Activated CD4-positive, alpha-beta memory T cell treated with anti-CD3 and anti-CD28 coated beads, Interleukin-2, amount 10 ng/mL, durations not matched to agents 7 days and 5 days (primary cell): ENCODE data around the gene OSBP. TPM values are rescaled to one million over a fixed set of nuclear protein-coding genes. Genes with fewer than 3 reads are reported as not detected.
"Not testable (repeated sequence)": the region's sequence is repeated elsewhere in the genome, so short reads cannot be mapped to it uniquely, and the experiment has no call there.

Experiments
- CTCF ChIA-PET: fragments of 350-600 bp; sonication (Branson Sonifier 250); formaldehyde crosslinking; loops from one replicate; lab custom pipeline; 2021; ENCODE audit warnings: antibody characterized with exemption, inconsistent platforms; lab: Charles Lee
- POLR2A ChIA-PET: fragments of 350-600 bp; sonication (Branson Sonifier 250); formaldehyde crosslinking; loops from one replicate; lab custom pipeline; 2021; ENCODE audit warnings: antibody characterized with exemption; lab: Charles Lee
- DNase-seq: peaks from one replicate; pipeline ENCODE4 v3.0.0-alpha.2; 2020
- H3K27ac Mint-ChIP-seq: one replicate; pipeline ENCODE4 v1.8.0; 2021; ENCODE audit warnings: mild to moderate bottlenecking, mixed read lengths
- H3K27me3 Mint-ChIP-seq: one replicate; pipeline ENCODE4 v1.8.0; 2021; ENCODE audit warnings: mixed read lengths
- H3K36me3 Mint-ChIP-seq: one replicate; pipeline ENCODE4 v1.8.0; 2021; ENCODE audit warnings: low read depth, mixed read lengths
- H3K4me1 Mint-ChIP-seq: one replicate; pipeline ENCODE4 v1.8.0; 2021; ENCODE audit warnings: mixed read lengths
- H3K4me3 Mint-ChIP-seq: one replicate; pipeline ENCODE4 v1.8.0; 2021; ENCODE audit warnings: mild to moderate bottlenecking, mixed read lengths
- H3K9me3 Mint-ChIP-seq: one replicate; pipeline ENCODE4 v1.8.0; 2021; ENCODE audit warnings: mixed read lengths
- total RNA-seq, 2 experiments: library from RNA; stranded (reverse); gene quantifications; one replicate each; pipeline ENCODE4 v1.2.3, GENCODE V29; 2021

OSBP gene
- total RNA-seq, 2 experiments from 2014 or later = 40.4 to 41.5 TPM

DNA sequence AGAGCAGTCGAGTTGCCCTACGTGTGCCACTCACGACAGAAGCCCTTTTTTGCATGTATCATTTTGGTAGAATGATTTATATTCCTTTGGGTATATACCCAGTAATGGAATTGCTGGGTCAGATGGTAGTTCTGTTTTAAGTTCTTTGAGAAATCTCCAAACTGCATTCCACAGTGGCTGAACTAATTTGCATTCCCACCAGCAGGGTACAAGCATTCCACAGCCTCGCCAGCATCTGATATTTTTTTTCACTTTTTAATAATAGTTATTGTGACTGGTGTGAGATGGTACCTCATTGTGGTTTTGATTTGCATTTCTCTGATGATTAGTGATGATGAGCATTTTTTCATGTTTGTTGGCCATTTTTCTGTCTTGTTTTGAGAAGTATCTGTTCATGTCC is 11.4 kb upstream of the OSBP start:
- CTCF ChIA-PET = not testable (repeated sequence)

DNA sequence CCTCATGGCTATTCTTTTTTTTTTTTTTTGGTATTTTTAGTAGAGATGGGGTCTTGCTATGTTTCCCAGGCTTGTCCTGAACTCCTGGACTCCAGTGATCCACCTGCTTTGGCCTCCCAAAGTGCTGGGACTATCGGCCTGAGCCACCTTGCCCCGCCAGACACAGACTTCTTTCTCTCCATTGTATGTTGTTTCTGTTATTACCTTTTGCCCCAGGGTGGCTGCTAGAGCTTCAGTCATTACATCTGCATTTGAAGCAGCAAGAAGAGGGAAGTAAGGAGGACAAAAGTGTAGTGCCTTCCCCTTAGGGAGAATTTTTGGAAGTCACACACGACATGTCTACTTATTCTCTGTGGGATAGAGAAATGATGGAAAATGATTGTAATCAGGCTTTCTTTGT is 10.1 kb upstream of the OSBP start:
- Mint-ChIP-seq H3K27me3 (no peaks in the 10 kb centered on the region), H3K27ac (no peak overlapping the region), H3K9me3 (no peaks in the 10 kb centered on the region), H3K4me3 (no peak overlapping the region), H3K36me3 (peaks cover 13% of the 10 kb centered on the region), H3K4me1 (no peaks in the 10 kb centered on the region)
- DNase-seq = no peak
- ChIA-PET CTCF (no interaction called here), POLR2A (no interaction called here)

More for the DNA sequence above, 11.4 kb upstream of the OSBP start:
- POLR2A ChIA-PET, H3K27ac Mint-ChIP-seq, DNase-seq, H3K4me1 Mint-ChIP-seq, H3K4me3 Mint-ChIP-seq, H3K27me3 Mint-ChIP-seq, H3K9me3 Mint-ChIP-seq: not testable (repeated sequence)
- peaks cover 18% of the 10 kb centered on the region for H3K36me3 Mint-ChIP-seq

DNA sequence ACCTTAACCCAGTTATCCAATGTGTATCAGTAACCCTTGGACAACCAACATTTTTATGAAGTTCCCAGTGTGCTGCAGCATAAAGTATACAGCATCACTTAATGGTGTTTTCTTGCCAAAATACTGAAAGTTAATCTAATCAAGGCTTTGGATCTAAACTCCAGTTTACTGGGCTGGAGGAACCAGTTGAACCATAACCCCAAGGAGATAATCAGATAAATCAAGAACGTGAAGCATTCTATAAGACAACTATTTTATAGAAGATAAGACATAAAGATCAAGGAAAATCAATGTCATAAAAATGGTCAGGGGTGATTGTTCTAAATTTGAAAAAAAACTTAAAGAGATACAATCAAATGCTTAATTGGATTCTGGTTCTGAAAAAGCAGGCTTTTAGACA is 2.3 kb upstream of the OSBP start:
- H3K4me1 Mint-ChIP-seq = peaks cover 33% of the 10 kb centered on the region
- ChIA-PET POLR2A (interaction anchor here (1.0 to 4.5 kb wide), 2 partner anchors 43 to 51 kb away, joined by 3 to 64 read pairs; partner anchors contain the start of gene PATL1), CTCF (interaction anchor here (1.1 kb wide), 1 partner anchor 191 kb away, joined by 4 read pairs; no protein-coding TSS in a partner anchor)
- no peak for DNase-seq
- H3K27ac Mint-ChIP-seq = no peak overlapping the region
- H3K27me3 Mint-ChIP-seq = no peaks in the 10 kb centered on the region
- H3K36me3 Mint-ChIP-seq = peaks cover 19% of the 10 kb centered on the region
- H3K9me3 Mint-ChIP-seq = no peaks in the 10 kb centered on the region
- H3K4me3 Mint-ChIP-seq = no peak overlapping the region

DNA sequence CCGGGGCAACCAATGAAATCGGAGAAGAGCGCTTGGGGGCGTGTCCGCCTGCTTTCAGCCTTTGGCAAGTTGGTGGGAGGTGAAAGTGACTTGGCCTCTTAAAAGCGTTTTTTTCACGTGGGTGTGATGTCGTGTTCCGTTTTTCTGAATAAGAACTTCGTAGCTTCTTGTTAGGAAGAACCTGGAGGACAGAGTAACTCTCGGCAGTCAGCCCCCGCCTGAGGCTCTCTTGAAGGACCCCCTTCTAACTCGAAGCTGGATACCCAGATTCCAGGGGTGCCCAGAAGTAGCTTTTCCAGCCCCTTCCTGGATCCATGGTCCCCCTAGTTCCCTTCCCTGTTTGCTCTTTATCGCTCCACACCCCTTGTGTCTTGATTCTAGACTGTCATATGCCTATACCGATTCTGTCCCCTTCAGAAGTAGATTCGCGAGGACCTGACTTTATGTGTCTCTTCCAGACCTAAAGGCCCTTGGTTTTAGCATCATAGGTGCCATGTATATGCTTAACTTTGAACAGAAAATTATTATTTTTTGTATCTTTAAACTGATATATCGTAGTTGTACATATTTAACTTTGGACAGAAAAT is 915 bp upstream of the OSBP start:
- H3K4me3 Mint-ChIP-seq = peak overlapping the region; percentile 82
- H3K9me3 Mint-ChIP-seq = no peaks in the 10 kb centered on the region
- ChIA-PET POLR2A (interaction anchor here (0.6 to 4.5 kb wide), 23 partner anchors 8 to 510 kb away, joined by 3 to 64 read pairs (median 5); partner anchors contain the start of genes FAM111A, FAM111B, MRPL16 and PATL1), CTCF (interaction anchor here (0.8 to 1.8 kb wide), 7 partner anchors 13 to 459 kb away, joined by 3 to 10 read pairs (median 4); partner anchors contain the start of gene DTX4)
- DNase-seq = no peak
- peaks cover 28% of the 10 kb centered on the region for H3K36me3 Mint-ChIP-seq
- peak overlapping the region; percentile 89 for H3K27ac Mint-ChIP-seq
- H3K4me1 Mint-ChIP-seq = peaks cover 47% of the 10 kb centered on the region
- H3K27me3 Mint-ChIP-seq = no peaks in the 10 kb centered on the region

DNA sequence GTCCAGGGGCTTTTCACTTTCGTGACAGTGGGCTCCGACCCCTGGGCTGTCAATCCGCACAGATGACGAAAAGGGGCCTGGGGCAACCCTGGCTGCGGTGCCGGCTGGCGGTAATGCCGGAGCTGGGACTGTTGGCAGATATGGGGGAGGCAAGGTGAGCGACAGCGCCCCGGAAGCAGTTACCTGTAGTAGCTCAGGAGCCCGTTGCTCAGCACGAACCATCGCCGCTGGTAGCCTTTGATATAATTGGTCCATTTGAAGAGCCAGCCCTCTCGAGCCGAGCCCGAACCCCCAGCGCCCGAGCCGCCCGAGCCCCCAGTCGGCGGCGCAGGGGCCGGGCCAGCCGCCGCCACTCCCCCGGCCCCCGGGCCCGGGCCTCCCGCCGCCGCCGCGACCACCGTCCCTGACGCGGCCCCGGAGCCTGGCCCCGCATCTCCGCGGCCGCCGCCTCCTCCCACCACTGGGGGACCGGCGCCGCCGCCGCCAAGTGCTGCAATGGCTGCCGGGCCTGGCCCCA is 396 bp downstream of the OSBP start:
- DNase-seq = peak; percentile 67
- H3K4me1 Mint-ChIP-seq = peaks cover 56% of the 10 kb centered on the region

DNA sequence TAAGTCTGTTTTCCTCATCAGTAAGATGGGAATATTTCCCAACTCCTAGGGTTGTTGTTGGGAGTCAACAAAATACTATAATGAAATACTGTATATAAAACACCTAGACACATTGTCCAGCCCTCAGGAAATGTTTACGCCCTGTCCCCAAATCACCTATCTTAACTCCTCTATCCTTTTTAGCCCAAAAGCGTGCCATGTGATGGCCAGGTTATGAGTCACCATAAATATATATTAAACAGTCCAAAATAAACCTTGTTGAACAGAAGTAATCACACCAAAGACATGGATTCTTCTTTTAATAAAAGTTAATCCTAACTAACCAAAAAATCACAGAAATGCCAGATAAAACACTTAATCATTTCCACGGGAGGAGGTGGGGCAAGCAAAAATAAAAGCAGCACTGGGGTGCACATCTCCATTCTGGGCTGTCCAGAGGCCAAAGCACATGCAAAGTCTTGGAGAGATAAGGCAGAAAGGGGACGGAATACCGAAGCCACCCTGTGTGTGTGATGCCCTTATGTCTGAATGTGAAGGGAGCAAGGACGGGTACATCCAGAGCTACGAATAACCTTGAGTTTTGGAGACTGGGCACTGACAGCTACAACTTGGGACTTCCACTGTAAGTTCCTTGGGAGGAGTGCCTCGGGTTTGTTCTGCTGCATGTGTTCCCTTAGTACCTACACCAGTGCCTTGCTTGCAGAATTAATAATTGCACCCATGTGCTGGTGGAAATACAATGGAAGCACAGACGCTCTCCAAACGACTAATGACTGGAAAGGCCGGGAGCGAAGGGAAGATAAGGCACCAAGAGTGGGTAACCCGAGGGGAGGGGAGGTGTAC is 1.1 kb downstream of the OSBP start:
- no peaks in the 10 kb centered on the region for H3K27me3 Mint-ChIP-seq
- peaks cover 38% of the 10 kb centered on the region for H3K36me3 Mint-ChIP-seq
- H3K27ac Mint-ChIP-seq = peak overlapping the region; percentile 78
- no peaks in the 10 kb centered on the region for H3K9me3 Mint-ChIP-seq
- ChIA-PET CTCF (interaction anchor here (1.5 to 1.8 kb wide), 2 partner anchors 54 to 77 kb away, joined by 6 to 10 read pairs; partner anchors contain the start of gene PATL1), POLR2A (interaction anchor here (0.8 to 4.5 kb wide), 16 partner anchors 10 to 508 kb away, joined by 3 to 64 read pairs (median 8); partner anchors contain the start of genes FAM111B, MRPL16 and PATL1)
- H3K4me1 Mint-ChIP-seq = peaks cover 60% of the 10 kb centered on the region
- DNase-seq = no peak
- H3K4me3 Mint-ChIP-seq = peak overlapping the region; percentile 82

More for the DNA sequence above, 396 bp downstream of the OSBP start:
- peaks cover 32% of the 10 kb centered on the region for H3K36me3 Mint-ChIP-seq
- peak overlapping the region; percentile 82 for H3K4me3 Mint-ChIP-seq
- H3K9me3 Mint-ChIP-seq = no peaks in the 10 kb centered on the region
- peak overlapping the region; percentile 89 for H3K27ac Mint-ChIP-seq
- no peaks in the 10 kb centered on the region for H3K27me3 Mint-ChIP-seq
- ChIA-PET CTCF (interaction anchor here (0.9 to 1.8 kb wide), 6 partner anchors 12 to 444 kb away, joined by 4 to 10 read pairs (median 5); partner anchors contain the start of genes DTX4, MRPL16 and PATL1), POLR2A (interaction anchor here (0.8 to 4.5 kb wide), 20 partner anchors 9 to 1040 kb away, joined by 3 to 64 read pairs (median 6); partner anchors contain the start of genes FAM111B, LPXN, MRPL16 and PATL1)

DNA sequence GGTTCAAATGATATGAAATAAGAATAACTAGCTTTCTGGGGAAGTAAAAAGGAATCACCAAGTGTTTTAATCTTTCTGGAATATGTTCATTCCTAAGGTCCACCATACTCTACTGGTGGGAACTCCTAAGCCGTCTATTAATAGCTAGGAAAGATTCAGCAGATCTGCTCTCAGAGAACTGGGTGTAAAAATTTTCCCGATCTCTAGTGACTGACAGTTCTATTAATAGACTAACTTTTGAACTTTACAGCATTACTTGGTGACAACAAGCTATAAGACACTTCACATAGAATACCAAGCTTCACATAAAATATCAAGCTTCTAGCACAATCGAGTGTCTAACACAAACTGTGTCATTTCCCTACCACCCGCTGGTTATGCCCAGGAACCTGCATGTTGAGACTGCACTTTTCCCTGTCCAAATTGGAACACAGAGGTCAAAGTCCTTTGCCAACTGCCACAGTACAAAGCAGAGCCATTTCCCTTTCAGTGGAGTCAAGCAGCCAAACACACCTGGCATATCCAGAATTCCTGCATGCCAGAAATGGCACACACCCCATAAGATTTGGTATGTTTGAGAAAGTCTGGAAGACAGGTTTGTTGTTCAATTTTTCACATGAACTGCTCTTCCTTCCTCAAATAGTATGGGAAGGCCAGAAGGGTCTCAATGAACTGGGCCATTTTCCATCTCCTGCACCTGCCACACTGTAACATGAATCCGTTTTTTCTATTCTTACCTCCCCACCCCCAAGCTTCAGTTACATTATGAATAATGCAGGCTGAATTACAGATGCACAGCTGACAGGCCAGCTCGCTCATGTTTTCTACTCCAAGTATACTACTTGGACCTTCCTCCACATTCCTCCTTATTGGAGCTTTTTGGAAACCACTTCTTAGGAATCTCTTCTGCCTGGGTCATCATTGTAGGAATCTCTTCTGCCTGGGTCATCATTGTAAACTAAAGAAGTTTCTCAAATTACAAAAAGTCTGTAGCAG is 3.7 kb downstream of the OSBP start:
- Mint-ChIP-seq H3K27me3 (no peaks in the 10 kb centered on the region), H3K4me1 (peaks cover 60% of the 10 kb centered on the region), H3K9me3 (no peaks in the 10 kb centered on the region), H3K27ac (no peak overlapping the region), H3K36me3 (peaks cover 63% of the 10 kb centered on the region), H3K4me3 (no peak overlapping the region)
- ChIA-PET POLR2A (interaction anchor here (1.3 kb wide), 1 partner anchor 58 kb away, joined by 4 read pairs; no protein-coding TSS in a partner anchor), CTCF (no interaction called here)
- DNase-seq = no peak

DNA sequence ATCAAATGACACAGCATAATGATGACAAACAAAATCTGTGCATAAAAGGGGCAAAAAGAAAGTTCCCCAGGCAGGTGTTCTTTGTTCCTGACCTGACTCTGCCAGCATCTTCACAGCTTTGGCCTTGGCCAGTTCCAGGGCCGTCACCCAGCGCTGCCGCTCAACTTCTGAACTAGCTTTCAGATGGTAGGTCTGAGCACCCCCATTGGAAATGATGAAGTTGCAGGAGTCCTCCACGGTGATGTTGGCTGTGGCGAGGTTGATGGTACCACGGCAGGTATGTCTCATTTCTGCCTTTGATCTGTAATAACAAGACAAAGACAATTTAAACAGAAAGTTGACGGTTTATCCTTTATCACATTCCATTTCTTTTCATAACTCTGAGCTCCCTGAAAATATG is 5.3 kb downstream of the OSBP start:
- peaks cover 55% of the 10 kb centered on the region for H3K4me1 Mint-ChIP-seq
- peaks cover 78% of the 10 kb centered on the region for H3K36me3 Mint-ChIP-seq
- ChIA-PET CTCF (interaction anchor here (0.7 to 1.2 kb wide), 3 partner anchors 49 to 174 kb away, joined by 3 to 4 read pairs (median 3); no protein-coding TSS in a partner anchor), POLR2A (interaction anchor here (1.4 to 1.8 kb wide), 3 partner anchors 18 to 146 kb away, joined by 3 to 5 read pairs (median 4); partner anchors contain the start of gene PATL1)
- no peak for DNase-seq
- H3K9me3 Mint-ChIP-seq = no peaks in the 10 kb centered on the region
- H3K27ac Mint-ChIP-seq = no peak overlapping the region
- no peaks in the 10 kb centered on the region for H3K27me3 Mint-ChIP-seq
- no peak overlapping the region for H3K4me3 Mint-ChIP-seq

DNA sequence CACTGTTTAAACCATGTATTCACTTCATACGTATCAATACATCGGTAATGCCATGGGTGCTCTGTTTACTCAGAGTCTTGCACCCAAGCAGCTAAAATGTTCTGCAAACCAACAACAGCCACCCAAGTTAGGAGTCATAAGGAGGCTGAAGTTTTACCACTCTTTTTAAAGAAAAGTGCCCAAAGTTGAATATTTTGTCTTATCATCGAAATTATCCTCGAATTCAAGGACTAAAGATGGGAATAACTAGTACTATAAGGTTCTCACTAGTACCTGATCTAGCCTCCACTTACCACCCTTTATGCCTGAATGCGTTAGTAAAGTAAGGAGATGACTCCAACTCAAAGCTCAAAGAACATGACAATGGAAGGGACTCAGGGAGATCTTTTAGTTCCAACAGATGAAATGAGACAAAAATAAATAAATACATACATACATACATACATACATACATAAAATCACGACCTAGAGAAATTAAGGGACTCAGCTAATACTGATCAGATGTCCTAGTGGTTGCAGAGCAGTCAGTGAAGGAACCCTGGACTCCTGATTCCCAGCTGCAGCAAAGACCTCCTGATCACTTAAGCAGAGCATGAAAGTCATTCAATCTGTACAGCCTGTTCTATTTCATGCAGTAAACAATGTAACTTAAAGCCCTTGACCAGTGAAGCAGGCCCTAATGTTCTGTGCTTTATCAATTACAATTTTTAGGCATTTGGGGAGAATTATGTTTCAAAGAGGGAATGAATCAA is 7.7 kb downstream of the OSBP start:
- ChIA-PET CTCF (no interaction called here), POLR2A (interaction anchor here (1.1 to 1.4 kb wide), 2 partner anchors 8 to 42 kb away, joined by 3 read pairs; no protein-coding TSS in a partner anchor)
- Mint-ChIP-seq H3K9me3 (no peaks in the 10 kb centered on the region), H3K27ac (no peak overlapping the region), H3K4me1 (peaks cover 39% of the 10 kb centered on the region), H3K36me3 (peaks cover 72% of the 10 kb centered on the region), H3K4me3 (no peak overlapping the region), H3K27me3 (no peaks in the 10 kb centered on the region)
- no peak for DNase-seq

DNA sequence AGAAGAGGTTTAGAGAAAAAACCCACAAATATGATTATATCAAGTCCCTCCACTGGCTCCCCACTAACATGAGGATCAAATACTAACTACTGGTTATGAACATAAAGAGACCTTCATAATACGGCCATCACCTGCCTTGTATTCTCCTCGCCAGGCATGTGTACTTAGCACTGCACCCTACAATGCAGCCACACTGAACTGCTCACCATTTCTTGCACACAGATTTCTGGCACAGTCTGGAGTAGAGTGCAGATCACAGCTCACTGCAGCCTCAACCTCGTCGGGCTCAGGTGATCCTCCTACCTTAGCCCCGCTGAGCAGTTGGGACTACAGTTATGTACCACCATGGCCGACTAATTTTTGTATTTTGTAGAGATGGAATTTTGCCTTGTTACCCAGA is 13.1 kb downstream of the OSBP start:
- Mint-ChIP-seq H3K27ac (no peak overlapping the region), H3K27me3 (no peaks in the 10 kb centered on the region), H3K4me1 (peaks cover 7% of the 10 kb centered on the region), H3K4me3 (no peak overlapping the region), H3K36me3 (peaks cover 83% of the 10 kb centered on the region), H3K9me3 (no peaks in the 10 kb centered on the region)
- POLR2A ChIA-PET = no interaction called here
- DNase-seq = no peak
- CTCF ChIA-PET = interaction anchor here (2.2 kb wide), 1 partner anchor 13 kb away, joined by 5 read pairs; the partner anchor contains the start of gene OSBP

DNA sequence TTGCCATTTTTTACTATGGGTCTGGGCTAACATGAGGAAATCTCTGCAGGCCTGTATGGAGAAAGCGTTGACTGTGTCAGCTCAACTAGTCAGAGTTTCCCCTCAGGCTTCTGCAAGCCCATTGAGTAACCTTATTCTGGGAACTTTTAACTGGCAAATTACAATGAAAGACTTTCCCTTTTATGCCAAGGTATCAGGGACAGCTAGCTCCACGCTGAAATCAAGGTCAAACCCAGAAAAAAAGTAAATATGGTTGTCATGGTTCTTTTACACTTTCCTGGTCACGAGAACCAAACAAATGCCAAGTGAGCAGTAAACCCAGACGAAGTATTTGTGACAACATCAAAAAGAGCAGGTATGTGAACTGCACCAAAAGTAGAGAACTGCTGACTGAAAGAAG is 13.8 kb downstream of the OSBP start:
- Mint-ChIP-seq H3K27me3 (no peaks in the 10 kb centered on the region), H3K4me1 (peaks cover 7% of the 10 kb centered on the region), H3K9me3 (no peaks in the 10 kb centered on the region), H3K4me3 (no peak overlapping the region), H3K27ac (no peak overlapping the region), H3K36me3 (peaks cover 80% of the 10 kb centered on the region)
- POLR2A ChIA-PET = no interaction called here
- CTCF ChIA-PET = interaction anchor here (0.6 kb wide), 1 partner anchor 150 kb away, joined by 3 read pairs; no protein-coding TSS in a partner anchor
- no peak for DNase-seq
